Sigmoid colon (tissue), 7 donors: ENCODE measurements around the gene PPP1R7. TPM values are rescaled to one million over a fixed set of nuclear protein-coding genes. Genes with fewer than 3 reads are reported as not detected.

ENCODE experiments used
- DNase-seq: peaks from one replicate; pipeline ENCODE4 v3.0.0-alpha.2; 2019
- H3K27ac ChIP-seq, 4 donors: fragments of 200-600 bp; sonication (generic); one replicate each; pipeline ENCODE4 v1.5.1; 2016 to 2019; ENCODE audit warnings: mild to moderate bottlenecking in 1 of 4
- H3K27me3 ChIP-seq, 3 donors: fragments of 200-600 bp; sonication (generic); one replicate each; pipeline ENCODE4 v1.5.1; 2019; ENCODE audit warnings: mild to moderate bottlenecking in 1 of 3
- H3K36me3 ChIP-seq, 4 donors: fragments of 200-600 bp; sonication (generic); one replicate each; pipeline ENCODE4 v1.5.1; 2016 to 2019
- H3K4me1 ChIP-seq, 4 donors: fragments of 200-600 bp; sonication (generic); one replicate each; pipeline ENCODE4 v1.5.1; 2017 to 2019
- H3K4me3 ChIP-seq, 4 donors: fragments of 200-600 bp; sonication (generic); one replicate each; pipeline ENCODE4 v1.5.1; 2017 to 2019; ENCODE audit warnings: mild to moderate bottlenecking in 2 of 4, moderate library complexity in 1 of 4
- H3K9me3 ChIP-seq, 4 donors: fragments of 200-600 bp in 3 of 4; sonication (generic) in 3 of 4; one replicate each; pipeline versions ENCODE4 v1.5.1 to v1.6.1; 2013 to 2019
- EP300 ChIP-seq, 4 donors: sonication (generic); formaldehyde crosslinking; IDR thresholded peaks; one replicate each; pipeline ENCODE4 v1.6.1; 2017; ENCODE audit warnings: antibody characterized with exemption in 4 of 4
- POLR2A ChIP-seq, 2 donors: fragments of 450-650 bp; IDR thresholded peaks; one replicate each; pipeline ENCODE4 v1.6.1; 2016; ENCODE audit warnings: antibody characterized with exemption in 2 of 2, mild to moderate bottlenecking in 2 of 2, moderate library complexity in 2 of 2
- POLR2AphosphoS5 ChIP-seq, 4 donors: sonication (generic); formaldehyde crosslinking; IDR thresholded peaks; one replicate each; pipeline ENCODE4 v1.6.1; 2017; ENCODE audit warnings: antibody characterized with exemption in 4 of 4
- WGBS, 2 donors: extraction: QIAGEN DNeasy Blood & Tissue Kit; methylation state at CpG; one replicate each; pipeline ENCODE4 v1.1.7; 2013; 5-methylcytosine and 5-hydroxymethylcytosine counted together
- intact Hi-C: fragments of 100-400 bp; cut with DNase I; formaldehyde crosslinking; loops from one replicate; pipeline ENCODE4 v1.15.1; 2023
- polyA plus RNA-seq, 3 donors: library from polyadenylated mRNA; stranded (reverse); fragments of 200-250 nt; gene quantifications; one replicate each; pipeline ENCODE4 v1.2.3, GENCODE V29; 2013
- total RNA-seq, 4 donors: library from RNA; depleted of rRNA; stranded (reverse); fragments of >200 nt; gene quantifications; one replicate each; pipeline ENCODE4 v1.1.0, GENCODE V29; 2016
- TF ChIP-seq, protein P1 (sequence below), 4 experiments: fragments of 450-650 bp in 3 of 4; fragments of 200-600 bp in 1 of 4; IDR thresholded peaks; one replicate each; pipeline ENCODE4 v1.5.1; 2016 to 2019; ENCODE audit warnings: antibody characterized with exemption in 4 of 4, mild to moderate bottlenecking in 3 of 4, moderate library complexity in 2 of 4
- donor health status: healthy with polysubstance abuse.
- donor health status: Bipolar disorder and iron deficiency.
- donor health status: healthy.

PPP1R7 gene
- total and polyA plus RNA-seq, 7 donors = 41.3 to 89.7 (median 63.5) TPM

DNA sequence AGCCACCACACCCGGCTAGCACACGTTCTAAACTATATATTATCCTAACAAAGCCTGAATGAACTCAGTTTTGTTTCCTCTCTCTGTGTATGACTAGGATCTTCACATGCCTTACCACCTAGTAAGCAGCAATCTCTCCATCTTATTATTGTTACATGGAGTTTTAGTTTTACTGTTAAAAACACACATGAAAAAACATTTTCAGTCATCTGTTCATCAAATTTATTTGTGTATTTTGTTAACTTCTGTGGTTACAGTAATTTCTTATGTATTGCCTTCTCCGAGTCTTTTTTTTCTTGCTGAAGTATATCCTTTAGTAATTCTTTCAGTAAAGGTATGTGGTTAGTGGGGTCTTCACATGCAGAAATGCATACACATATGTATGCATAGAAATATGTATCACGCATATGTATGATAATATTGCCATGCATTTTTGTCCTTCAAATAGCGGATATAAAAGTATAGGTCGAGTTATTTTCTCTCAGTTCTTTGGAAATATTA lies 69.6 kb downstream of the PPP1R7 start:
- H3K36me3 ChIP-seq = no peaks in the 10 kb centered on the region
- peaks cover 0 to 31% (median 19%) of the 10 kb centered on the region in 4 donors for H3K4me1 ChIP-seq
- TF ChIP-seq, protein P1, sequence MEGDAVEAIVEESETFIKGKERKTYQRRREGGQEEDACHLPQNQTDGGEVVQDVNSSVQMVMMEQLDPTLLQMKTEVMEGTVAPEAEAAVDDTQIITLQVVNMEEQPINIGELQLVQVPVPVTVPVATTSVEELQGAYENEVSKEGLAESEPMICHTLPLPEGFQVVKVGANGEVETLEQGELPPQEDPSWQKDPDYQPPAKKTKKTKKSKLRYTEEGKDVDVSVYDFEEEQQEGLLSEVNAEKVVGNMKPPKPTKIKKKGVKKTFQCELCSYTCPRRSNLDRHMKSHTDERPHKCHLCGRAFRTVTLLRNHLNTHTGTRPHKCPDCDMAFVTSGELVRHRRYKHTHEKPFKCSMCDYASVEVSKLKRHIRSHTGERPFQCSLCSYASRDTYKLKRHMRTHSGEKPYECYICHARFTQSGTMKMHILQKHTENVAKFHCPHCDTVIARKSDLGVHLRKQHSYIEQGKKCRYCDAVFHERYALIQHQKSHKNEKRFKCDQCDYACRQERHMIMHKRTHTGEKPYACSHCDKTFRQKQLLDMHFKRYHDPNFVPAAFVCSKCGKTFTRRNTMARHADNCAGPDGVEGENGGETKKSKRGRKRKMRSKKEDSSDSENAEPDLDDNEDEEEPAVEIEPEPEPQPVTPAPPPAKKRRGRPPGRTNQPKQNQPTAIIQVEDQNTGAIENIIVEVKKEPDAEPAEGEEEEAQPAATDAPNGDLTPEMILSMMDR (IDR thresholded peaks at IDR 0.05) = no peak
- no peak for TF ChIP-seq EP300 (IDR thresholded peaks at IDR 0.05)
- TF ChIP-seq POLR2A (IDR thresholded peaks at IDR 0.05) = no peak
- no peak for TF ChIP-seq POLR2AphosphoS5 (IDR thresholded peaks at IDR 0.05)
- H3K27me3 ChIP-seq = no peaks in the 10 kb centered on the region
- H3K4me3 ChIP-seq = no peak overlapping the region
- intact Hi-C loops = loop anchor here (2.0 to 5.0 kb wide), 2 partner anchors 71 to 97 kb away; partner anchors contain the start of genes HDLBP, PASK and SEPTIN2
- H3K9me3 ChIP-seq = no peaks in the 10 kb centered on the region
- DNase-seq = no peak
- H3K27ac ChIP-seq = no peak overlapping the region
- 66 to 84% methylated on average over 6 of the region's 6 CpGs for WGBS, 2 donors

DNA sequence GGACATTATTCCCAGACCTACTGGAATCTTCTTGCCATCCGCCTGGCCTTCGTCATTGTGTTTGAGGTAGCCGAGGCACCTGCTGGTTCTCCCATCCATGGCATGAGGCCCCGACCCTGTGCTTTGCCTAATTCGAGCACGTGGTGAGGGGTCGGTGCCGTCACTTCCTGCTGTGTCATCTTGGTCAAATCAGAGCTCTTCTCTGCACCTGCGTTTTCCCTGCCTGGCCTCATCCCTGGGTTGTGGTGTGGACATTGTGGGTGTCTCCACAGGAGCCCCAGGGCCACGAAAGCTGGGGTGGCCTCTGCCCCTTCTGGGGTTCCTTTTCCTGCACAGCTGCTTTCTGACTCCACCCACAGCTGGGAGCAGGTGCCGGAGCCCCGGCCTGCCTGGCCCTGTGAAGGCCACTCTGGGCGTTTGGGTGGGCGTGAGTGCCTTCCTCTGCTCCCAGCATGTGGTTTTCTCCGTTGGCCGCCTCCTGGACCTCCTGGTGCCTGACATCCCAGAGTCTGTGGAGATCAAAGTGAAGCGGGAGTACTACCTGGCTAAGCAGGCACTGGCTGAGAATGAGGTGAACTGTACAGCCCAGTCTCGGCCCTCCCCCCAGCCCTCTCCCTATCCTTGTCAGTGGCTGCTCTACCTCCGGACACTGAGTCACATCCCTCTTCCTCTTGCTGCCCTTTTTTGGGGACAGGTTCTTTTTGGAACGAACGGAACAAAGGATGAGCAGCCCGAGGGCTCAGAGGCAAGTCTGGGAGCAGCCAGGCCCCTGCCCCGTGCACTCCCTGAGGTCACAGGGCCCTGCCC lies 73.1 kb downstream of the PPP1R7 start:
- WGBS, 2 donors = 51 to 60% methylated on average over 23 of the region's 23 CpGs
- H3K4me1 ChIP-seq = peaks cover 0 to 23% (median 16%) of the 10 kb centered on the region in 4 donors
- TF ChIP-seq EP300 (IDR thresholded peaks at IDR 0.05) = no peak
- peaks cover 7 to 34% (median 20%) of the 10 kb centered on the region in 4 donors for H3K36me3 ChIP-seq
- no peaks in the 10 kb centered on the region for H3K9me3 ChIP-seq
- intact Hi-C loops = no loop called here
- H3K27me3 ChIP-seq = no peaks in the 10 kb centered on the region
- DNase-seq = no peak
- H3K27ac ChIP-seq = no peak overlapping the region
- no peak overlapping the region for H3K4me3 ChIP-seq

DNA sequence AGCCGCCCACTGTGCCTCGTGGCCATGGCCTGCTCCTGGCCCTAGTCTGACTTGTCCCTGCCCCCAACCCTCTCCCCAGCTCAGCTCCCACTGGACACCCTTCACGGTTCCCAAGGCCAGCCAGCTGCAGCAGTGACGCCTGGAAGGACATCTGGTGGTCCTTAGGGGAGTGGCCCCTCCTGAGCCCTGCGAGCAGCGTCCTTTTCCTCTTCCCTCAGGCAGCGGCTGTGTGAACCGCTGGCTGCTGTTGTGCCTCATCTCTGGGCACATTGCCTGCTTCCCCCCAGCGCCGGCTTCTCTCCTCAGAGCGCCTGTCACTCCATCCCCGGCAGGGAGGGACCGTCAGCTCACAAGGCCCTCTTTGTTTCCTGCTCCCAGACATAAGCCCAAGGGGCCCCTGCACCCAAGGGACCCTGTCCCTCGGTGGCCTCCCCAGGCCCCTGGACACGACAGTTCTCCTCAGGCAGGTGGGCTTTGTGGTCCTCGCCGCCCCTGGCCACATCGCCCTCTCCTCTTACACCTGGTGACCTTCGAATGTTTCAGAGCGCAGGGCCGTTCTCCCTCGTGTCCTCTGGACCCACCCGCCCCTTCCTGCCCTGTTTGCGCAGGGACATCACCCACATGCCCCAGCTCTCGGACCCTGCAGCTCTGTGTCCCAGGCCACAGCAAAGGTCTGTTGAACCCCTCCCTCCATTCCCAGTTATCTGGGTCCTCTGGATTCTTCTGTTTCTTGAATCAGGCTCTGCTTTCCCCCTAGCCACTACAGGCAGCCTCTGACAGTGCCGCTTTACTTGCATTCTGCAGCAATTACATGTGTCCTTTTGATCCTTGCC lies 74.0 kb downstream of the PPP1R7 start:
- no peak for DNase-seq
- no peak overlapping the region for H3K27ac ChIP-seq

DNA sequence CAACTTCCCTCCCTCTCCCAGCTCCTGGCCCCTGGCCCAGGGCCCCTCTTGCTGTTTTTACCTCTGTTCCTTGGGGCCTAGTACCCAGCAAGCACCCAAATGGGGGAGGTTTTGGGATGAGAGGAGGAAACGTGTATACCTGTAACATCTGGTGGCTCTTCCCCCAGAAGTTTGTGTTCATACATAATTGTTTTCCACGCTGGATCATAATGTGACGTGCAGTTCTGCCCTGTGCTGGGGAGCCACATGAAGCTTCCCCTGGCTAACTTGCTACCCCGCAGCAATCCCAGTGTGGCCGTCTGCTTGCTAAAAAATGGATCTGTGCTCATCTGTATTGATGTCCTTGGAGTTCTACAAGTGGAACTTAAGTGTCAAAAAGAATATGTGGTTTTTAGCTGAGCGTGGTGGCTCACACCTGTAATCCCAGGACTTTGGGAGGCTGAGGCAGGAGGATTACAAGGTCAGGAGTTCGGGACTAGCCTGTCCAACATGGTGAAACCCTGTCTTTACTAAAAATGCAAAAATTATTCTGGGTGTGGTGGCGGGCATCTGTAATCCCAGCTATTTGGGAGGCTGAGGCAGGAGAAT lies 74.7 kb downstream of the PPP1R7 start:
- no peak overlapping the region for H3K27ac ChIP-seq
- peaks cover 22 to 49% (median 35%) of the 10 kb centered on the region in 4 donors for H3K36me3 ChIP-seq
- TF ChIP-seq EP300 (IDR thresholded peaks at IDR 0.05) = no peak
- no peak for TF ChIP-seq POLR2AphosphoS5 (IDR thresholded peaks at IDR 0.05)
- peaks cover 0 to 14% (median 8%) of the 10 kb centered on the region in 4 donors for H3K4me1 ChIP-seq
- intact Hi-C loops = no loop called here
- H3K4me3 ChIP-seq = no peak overlapping the region
- no peaks in the 10 kb centered on the region for H3K9me3 ChIP-seq
- DNase-seq = no peak
- H3K27me3 ChIP-seq = no peaks in the 10 kb centered on the region
- WGBS, 2 donors = 72 to 78% methylated on average over 8 of the region's 8 CpGs

More for the DNA sequence above, 74.0 kb downstream of the PPP1R7 start:
- TF ChIP-seq POLR2A (IDR thresholded peaks at IDR 0.05) = no peak
- TF ChIP-seq POLR2AphosphoS5 (IDR thresholded peaks at IDR 0.05) = peak in 2 of 4 donors; percentile 13 to 21
- intact Hi-C loops = no loop called here
- H3K27me3 ChIP-seq = no peaks in the 10 kb centered on the region
- 14 to 54% methylated on average over 26 of the region's 26 CpGs for WGBS, 2 donors
- peaks cover 15 to 42% (median 28%) of the 10 kb centered on the region in 4 donors for H3K36me3 ChIP-seq
- no peaks in the 10 kb centered on the region for H3K9me3 ChIP-seq
- H3K4me3 ChIP-seq = no peak overlapping the region
- peaks cover 0 to 15% (median 8%) of the 10 kb centered on the region in 4 donors for H3K4me1 ChIP-seq

DNA sequence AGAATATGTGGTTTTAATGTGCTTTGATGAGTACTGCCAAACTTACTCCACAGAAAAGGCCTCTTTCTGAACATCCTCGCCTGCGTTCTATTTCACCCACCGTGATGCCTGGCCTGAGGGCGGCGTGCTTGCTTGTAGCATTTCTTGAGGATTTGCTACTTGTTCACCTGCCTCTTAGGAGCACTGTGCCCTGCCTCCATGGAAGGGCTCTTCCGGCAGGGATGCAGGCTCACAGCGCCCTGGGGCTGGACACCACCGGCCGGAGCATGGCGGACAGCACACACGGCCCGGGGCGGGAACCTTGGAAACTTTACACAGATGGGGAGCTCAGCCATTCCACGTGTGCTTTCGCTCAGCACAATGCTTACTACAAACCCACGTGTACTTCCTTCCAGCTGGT lies 75.3 kb downstream of the PPP1R7 start:
- Histone ChIP-seq H3K27ac (no peak overlapping the region), H3K9me3 (no peaks in the 10 kb centered on the region), H3K27me3 (no peaks in the 10 kb centered on the region), H3K36me3 (peaks cover 28 to 55% (median 41%) of the 10 kb centered on the region in 4 donors), H3K4me1 (peaks cover 0 to 14% (median 8%) of the 10 kb centered on the region in 4 donors), H3K4me3 (no peak overlapping the region)
- TF ChIP-seq, protein P1 (IDR thresholded peaks at IDR 0.05) = no peak
- 90 to 93% methylated on average over 16 of the region's 16 CpGs for WGBS, 2 donors
- DNase-seq = no peak
- intact Hi-C loops = no loop called here
